Measurements from ENCODE around the gene DLEC1. TPM values are rescaled to one million over a fixed set of nuclear protein-coding genes. Genes with fewer than 3 reads are reported as not detected.

The DLEC1 gene
- polyA plus RNA-seq, 1 donor from 2014 or later: 0.25 TPM

- TF ChIP-seq TAF1 (IDR thresholded peaks at IDR 0.05; ENCODE audit: low read depth) (no peak), RAD21 (conservative IDR thresholded peaks at IDR 0.05) (no peak), MXI1 (conservative IDR thresholded peaks at IDR 0.05; ENCODE audit: poor library complexity, severe bottlenecking) (no peak), EP300 (conservative IDR thresholded peaks at IDR 0.05; ENCODE audit: poor library complexity, severe bottlenecking) (no peak), POLR2AphosphoS5 (IDR thresholded peaks at IDR 0.05) (no peak), SMC3 (conservative IDR thresholded peaks at IDR 0.05; ENCODE audit: poor library complexity) (no peak), EZH2 (IDR thresholded peaks at IDR 0.05; ENCODE audit: borderline replicate concordance, insufficient read depth, low read length, poor library complexity, severe bottlenecking) (no peak)
- TF ChIP-seq, protein P1, sequence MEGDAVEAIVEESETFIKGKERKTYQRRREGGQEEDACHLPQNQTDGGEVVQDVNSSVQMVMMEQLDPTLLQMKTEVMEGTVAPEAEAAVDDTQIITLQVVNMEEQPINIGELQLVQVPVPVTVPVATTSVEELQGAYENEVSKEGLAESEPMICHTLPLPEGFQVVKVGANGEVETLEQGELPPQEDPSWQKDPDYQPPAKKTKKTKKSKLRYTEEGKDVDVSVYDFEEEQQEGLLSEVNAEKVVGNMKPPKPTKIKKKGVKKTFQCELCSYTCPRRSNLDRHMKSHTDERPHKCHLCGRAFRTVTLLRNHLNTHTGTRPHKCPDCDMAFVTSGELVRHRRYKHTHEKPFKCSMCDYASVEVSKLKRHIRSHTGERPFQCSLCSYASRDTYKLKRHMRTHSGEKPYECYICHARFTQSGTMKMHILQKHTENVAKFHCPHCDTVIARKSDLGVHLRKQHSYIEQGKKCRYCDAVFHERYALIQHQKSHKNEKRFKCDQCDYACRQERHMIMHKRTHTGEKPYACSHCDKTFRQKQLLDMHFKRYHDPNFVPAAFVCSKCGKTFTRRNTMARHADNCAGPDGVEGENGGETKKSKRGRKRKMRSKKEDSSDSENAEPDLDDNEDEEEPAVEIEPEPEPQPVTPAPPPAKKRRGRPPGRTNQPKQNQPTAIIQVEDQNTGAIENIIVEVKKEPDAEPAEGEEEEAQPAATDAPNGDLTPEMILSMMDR (IDR thresholded peaks at IDR 0.05; ENCODE audit: poor library complexity, severe bottlenecking): no peak
- TF ChIP-seq, protein P2, sequence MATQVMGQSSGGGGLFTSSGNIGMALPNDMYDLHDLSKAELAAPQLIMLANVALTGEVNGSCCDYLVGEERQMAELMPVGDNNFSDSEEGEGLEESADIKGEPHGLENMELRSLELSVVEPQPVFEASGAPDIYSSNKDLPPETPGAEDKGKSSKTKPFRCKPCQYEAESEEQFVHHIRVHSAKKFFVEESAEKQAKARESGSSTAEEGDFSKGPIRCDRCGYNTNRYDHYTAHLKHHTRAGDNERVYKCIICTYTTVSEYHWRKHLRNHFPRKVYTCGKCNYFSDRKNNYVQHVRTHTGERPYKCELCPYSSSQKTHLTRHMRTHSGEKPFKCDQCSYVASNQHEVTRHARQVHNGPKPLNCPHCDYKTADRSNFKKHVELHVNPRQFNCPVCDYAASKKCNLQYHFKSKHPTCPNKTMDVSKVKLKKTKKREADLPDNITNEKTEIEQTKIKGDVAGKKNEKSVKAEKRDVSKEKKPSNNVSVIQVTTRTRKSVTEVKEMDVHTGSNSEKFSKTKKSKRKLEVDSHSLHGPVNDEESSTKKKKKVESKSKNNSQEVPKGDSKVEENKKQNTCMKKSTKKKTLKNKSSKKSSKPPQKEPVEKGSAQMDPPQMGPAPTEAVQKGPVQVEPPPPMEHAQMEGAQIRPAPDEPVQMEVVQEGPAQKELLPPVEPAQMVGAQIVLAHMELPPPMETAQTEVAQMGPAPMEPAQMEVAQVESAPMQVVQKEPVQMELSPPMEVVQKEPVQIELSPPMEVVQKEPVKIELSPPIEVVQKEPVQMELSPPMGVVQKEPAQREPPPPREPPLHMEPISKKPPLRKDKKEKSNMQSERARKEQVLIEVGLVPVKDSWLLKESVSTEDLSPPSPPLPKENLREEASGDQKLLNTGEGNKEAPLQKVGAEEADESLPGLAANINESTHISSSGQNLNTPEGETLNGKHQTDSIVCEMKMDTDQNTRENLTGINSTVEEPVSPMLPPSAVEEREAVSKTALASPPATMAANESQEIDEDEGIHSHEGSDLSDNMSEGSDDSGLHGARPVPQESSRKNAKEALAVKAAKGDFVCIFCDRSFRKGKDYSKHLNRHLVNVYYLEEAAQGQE (IDR thresholded peaks at IDR 0.05; ENCODE audit: borderline replicate concordance): no peak
- Histone ChIP-seq H4K20me1 (ENCODE audit: insufficient read depth) (no peaks in the 10 kb centered on the region), H3K36me3 (ENCODE audit: insufficient read depth, low read length) (no peaks in the 10 kb centered on the region), H3K9ac (ENCODE audit: low read length) (no peak overlapping the region), H3K9me3 (ENCODE audit: low read length) (no peaks in the 10 kb centered on the region), H3K27ac (ENCODE audit: low read length) (no peak overlapping the region), H3K27me3 (ENCODE audit: insufficient read depth, low read depth, low read length) (no peaks in the 10 kb centered on the region), H3K4me3 (ENCODE audit: low read length) (no peak overlapping the region), H2AFZ (ENCODE audit: low read depth, low read length) (no peak overlapping the region), H3K79me2 (replicated peaks; ENCODE audit: insufficient read depth, low read length) (no peaks in the 10 kb centered on the region), H3K9me2 (ENCODE audit: insufficient read depth, low read length) (no peaks in the 10 kb centered on the region), H3K4me2 (ENCODE audit: low read length) (no peak overlapping the region), H3F3A (ENCODE audit: insufficient read depth, low read length, poor library complexity, severe bottlenecking) (no peaks in the 10 kb centered on the region)
These were observed 15.5 kb downstream of the DLEC1 start for GRCh38 chr3:38054499-38055001.

DNA sequence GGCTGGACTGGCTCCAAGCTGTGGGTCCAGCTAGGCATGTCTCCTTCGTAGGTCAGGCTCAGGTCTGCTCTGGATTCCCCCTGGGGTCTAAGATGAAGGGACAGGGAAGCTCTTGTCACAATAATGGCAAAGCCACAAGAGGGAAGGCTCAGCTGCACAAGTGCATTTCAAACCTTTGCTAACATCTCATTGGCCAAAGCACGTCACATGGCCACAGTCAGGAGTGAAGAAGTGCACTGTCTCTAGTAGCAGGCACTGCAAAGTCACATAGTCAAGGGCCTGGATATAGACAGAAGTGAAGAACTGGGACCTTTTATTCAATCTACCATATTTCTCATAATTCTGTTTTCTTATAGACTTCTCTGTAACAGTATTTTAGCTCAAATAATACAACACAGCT, 20.1 kb downstream of the DLEC1 start:
- H3K9ac ChIP-seq (ENCODE audit: low read length): no peak overlapping the region
- H3F3A ChIP-seq (ENCODE audit: insufficient read depth, low read length, poor library complexity, severe bottlenecking): no peaks in the 10 kb centered on the region
- no peaks in the 10 kb centered on the region for H3K36me3 ChIP-seq (ENCODE audit: insufficient read depth, low read length)
- H3K4me3 ChIP-seq (ENCODE audit: low read length): no peak overlapping the region
- no peaks in the 10 kb centered on the region for H4K20me1 ChIP-seq (ENCODE audit: insufficient read depth)
- no peak overlapping the region for H3K27ac ChIP-seq (ENCODE audit: low read length)
- H2AFZ ChIP-seq (ENCODE audit: low read depth, low read length): no peak overlapping the region
- no peak overlapping the region for H3K4me2 ChIP-seq (ENCODE audit: low read length)
- H3K9me3 ChIP-seq (ENCODE audit: low read length): no peaks in the 10 kb centered on the region
- TF ChIP-seq RAD21 (conservative IDR thresholded peaks at IDR 0.05): no peak
- no peak for TF ChIP-seq MXI1 (conservative IDR thresholded peaks at IDR 0.05; ENCODE audit: poor library complexity, severe bottlenecking)
- no peak for TF ChIP-seq EZH2 (IDR thresholded peaks at IDR 0.05; ENCODE audit: borderline replicate concordance, insufficient read depth, low read length, poor library complexity, severe bottlenecking)
- no peak for TF ChIP-seq POLR2AphosphoS5 (IDR thresholded peaks at IDR 0.05)
- TF ChIP-seq EP300 (conservative IDR thresholded peaks at IDR 0.05; ENCODE audit: poor library complexity, severe bottlenecking): no peak
- TF ChIP-seq, protein P2 (IDR thresholded peaks at IDR 0.05; ENCODE audit: borderline replicate concordance): no peak
- TF ChIP-seq, protein P1 (IDR thresholded peaks at IDR 0.05; ENCODE audit: poor library complexity, severe bottlenecking): no peak
- TF ChIP-seq SMC3 (conservative IDR thresholded peaks at IDR 0.05; ENCODE audit: poor library complexity): no peak
- no peak for TF ChIP-seq TAF1 (IDR thresholded peaks at IDR 0.05; ENCODE audit: low read depth)
- H3K9me2 ChIP-seq (ENCODE audit: insufficient read depth, low read length): no peaks in the 10 kb centered on the region
- no peaks in the 10 kb centered on the region for H3K27me3 ChIP-seq (ENCODE audit: insufficient read depth, low read depth, low read length)
- H3K79me2 ChIP-seq (replicated peaks; ENCODE audit: insufficient read depth, low read length): no peaks in the 10 kb centered on the region
